ENCODE data around the gene NMNAT3.
"Not testable (repeated sequence)": the region's sequence is repeated elsewhere in the genome, so short reads cannot be mapped to it uniquely, and the experiment has no call there.

The NMNAT3 gene

DNA sequence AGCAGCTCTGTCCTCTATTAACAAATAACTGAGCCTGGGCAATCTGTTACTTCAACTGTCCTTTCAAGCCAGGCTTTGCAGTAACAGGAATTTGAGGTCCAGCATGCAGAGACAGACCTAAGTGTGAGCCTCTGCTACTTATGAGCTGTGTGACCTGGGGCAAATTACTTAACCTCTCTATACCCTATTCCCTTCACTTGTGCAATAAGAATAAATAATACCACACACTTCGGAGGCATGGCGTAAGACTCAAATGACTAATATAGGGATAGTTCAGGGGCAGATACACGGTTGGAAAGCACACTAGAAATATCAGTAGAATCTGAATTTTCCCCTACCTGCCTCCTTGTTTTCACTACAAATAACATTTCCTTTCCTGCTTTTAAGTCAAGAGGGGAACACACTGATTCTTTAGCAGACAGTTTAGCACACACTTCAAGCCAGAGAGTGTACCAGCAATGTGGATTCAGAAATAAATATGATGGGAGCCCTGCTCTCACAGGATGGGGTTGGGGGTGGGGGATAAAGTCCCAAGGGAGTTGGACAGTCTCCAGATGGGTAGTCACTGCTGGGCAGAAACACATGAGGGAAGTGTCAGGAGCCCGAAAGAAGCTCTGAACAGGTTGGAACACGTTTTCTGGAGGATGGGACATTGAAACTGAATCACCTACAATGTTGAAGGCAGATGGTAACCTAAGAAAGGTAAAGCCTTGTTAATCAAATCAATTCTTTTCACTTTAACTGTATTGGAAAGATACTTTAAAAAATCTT lies 76.4 kb downstream of the NMNAT3 start:
- Histone ChIP-seq H3K4me2 (ENCODE audit: low read depth, low read length, poor library complexity, severe bottlenecking) (no peak overlapping the region), H3K9me3 (ENCODE audit: insufficient read depth, low read depth, low read length) (no peaks in the 10 kb centered on the region), H4K20me1 (ENCODE audit: insufficient read depth, low read length, poor library complexity, severe bottlenecking) (no peaks in the 10 kb centered on the region), H3K9ac (ENCODE audit: low read depth, low read length, poor library complexity, severe bottlenecking) (no peak overlapping the region), H3K27me3 (ENCODE audit: insufficient read depth, low read length, poor library complexity, severe bottlenecking) (no peaks in the 10 kb centered on the region), H3K36me3 (ENCODE audit: insufficient read depth, low read length) (no peaks in the 10 kb centered on the region), H3K9me2 (replicated peaks; ENCODE audit: low read depth, low read length) (no peaks in the 10 kb centered on the region), H2AFZ (ENCODE audit: low read length) (no peak overlapping the region), H3K4me3 (ENCODE audit: low read length, poor library complexity, severe bottlenecking) (no peak overlapping the region), H3F3A (ENCODE audit: low read depth) (no peaks in the 10 kb centered on the region), H3K4me1 (ENCODE audit: insufficient read depth, low read length, poor library complexity, severe bottlenecking) (peaks cover 9% of the 10 kb centered on the region), H3K79me2 (ENCODE audit: insufficient read depth, low read length) (no peaks in the 10 kb centered on the region)
- TF ChIP-seq CTCF (conservative IDR thresholded peaks at IDR 0.05; ENCODE audit: low read length): no peak
- no peak for TF ChIP-seq EZH2phosphoT487 (IDR thresholded peaks at IDR 0.05; ENCODE audit: borderline replicate concordance)

DNA sequence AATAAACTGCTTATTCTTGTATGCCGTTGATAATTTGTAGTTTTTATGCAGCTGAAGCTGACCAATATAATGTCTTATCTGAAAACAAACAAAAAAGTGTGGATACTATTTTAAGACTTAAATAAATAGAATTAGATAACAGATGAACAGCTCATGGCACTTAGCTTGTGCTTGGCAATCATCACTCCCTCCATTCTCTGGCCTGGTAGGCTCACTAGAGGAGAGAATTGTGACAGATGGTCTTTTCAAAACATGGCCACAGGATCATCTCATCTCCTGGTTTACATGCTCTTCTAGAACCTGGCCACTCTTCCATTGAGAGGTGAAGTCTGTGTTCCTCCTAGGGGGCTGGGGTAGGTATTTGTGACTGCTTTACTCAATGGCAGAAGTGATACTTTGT lies 79.8 kb downstream of the NMNAT3 start:
- Histone ChIP-seq H3K79me2 (ENCODE audit: insufficient read depth, low read length) (no peaks in the 10 kb centered on the region), H3K4me2 (ENCODE audit: low read depth, low read length, poor library complexity, severe bottlenecking) (no peak overlapping the region), H3K9me3 (ENCODE audit: insufficient read depth, low read depth, low read length) (no peaks in the 10 kb centered on the region), H3K9ac (ENCODE audit: low read depth, low read length, poor library complexity, severe bottlenecking) (no peak overlapping the region), H3K4me1 (ENCODE audit: insufficient read depth, low read length, poor library complexity, severe bottlenecking) (peaks cover 9% of the 10 kb centered on the region), H3K27me3 (ENCODE audit: insufficient read depth, low read length, poor library complexity, severe bottlenecking) (no peaks in the 10 kb centered on the region), H3K4me3 (ENCODE audit: low read length, poor library complexity, severe bottlenecking) (no peak overlapping the region), H3K36me3 (ENCODE audit: insufficient read depth, low read length) (no peaks in the 10 kb centered on the region), H3F3A (ENCODE audit: low read depth) (no peaks in the 10 kb centered on the region), H2AFZ (ENCODE audit: low read length) (no peak overlapping the region), H3K9me2 (replicated peaks; ENCODE audit: low read depth, low read length) (no peaks in the 10 kb centered on the region), H4K20me1 (ENCODE audit: insufficient read depth, low read length, poor library complexity, severe bottlenecking) (no peaks in the 10 kb centered on the region)
- TF ChIP-seq CTCF (conservative IDR thresholded peaks at IDR 0.05; ENCODE audit: low read length) (no peak), EZH2phosphoT487 (IDR thresholded peaks at IDR 0.05; ENCODE audit: borderline replicate concordance) (no peak)

DNA sequence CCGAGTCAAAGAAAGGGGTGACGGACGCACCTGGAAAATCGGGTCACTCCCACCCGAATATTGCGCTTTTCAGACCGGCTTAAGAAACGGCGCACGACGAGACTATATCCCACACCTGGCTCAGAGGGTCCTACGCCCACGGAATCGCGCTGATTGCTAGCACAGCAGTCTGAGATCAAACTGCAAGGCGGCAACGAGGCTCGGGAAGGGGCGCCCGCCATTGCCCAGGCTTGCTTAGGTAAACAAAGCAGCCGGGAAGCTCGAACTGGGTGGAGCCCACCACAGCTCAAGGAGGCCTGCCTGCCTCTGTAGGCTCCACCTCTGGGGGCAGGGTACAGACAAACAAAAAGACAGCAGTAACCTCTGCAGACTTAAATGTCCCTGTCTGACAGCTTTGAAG lies 86.6 kb downstream of the NMNAT3 start:
- not testable (repeated sequence) for H3K79me2 ChIP-seq (ENCODE audit: insufficient read depth, low read length); H4K20me1 ChIP-seq (ENCODE audit: insufficient read depth, low read length, poor library complexity, severe bottlenecking); H3K9me2 ChIP-seq (replicated peaks; ENCODE audit: low read depth, low read length); H3K4me3 ChIP-seq (ENCODE audit: low read length, poor library complexity, severe bottlenecking); H2AFZ ChIP-seq (ENCODE audit: low read length); H3K4me2 ChIP-seq (ENCODE audit: low read depth, low read length, poor library complexity, severe bottlenecking); H3K36me3 ChIP-seq (ENCODE audit: insufficient read depth, low read length); H3K9ac ChIP-seq (ENCODE audit: low read depth, low read length, poor library complexity, severe bottlenecking); H3K9me3 ChIP-seq (ENCODE audit: insufficient read depth, low read depth, low read length); H3K4me1 ChIP-seq (ENCODE audit: insufficient read depth, low read length, poor library complexity, severe bottlenecking); H3F3A ChIP-seq (ENCODE audit: low read depth); H3K27me3 ChIP-seq (ENCODE audit: insufficient read depth, low read length, poor library complexity, severe bottlenecking)

- Histone ChIP-seq H3F3A (ENCODE audit: low read depth) (no peaks in the 10 kb centered on the region), H3K27me3 (ENCODE audit: insufficient read depth, low read length, poor library complexity, severe bottlenecking) (no peaks in the 10 kb centered on the region), H4K20me1 (ENCODE audit: insufficient read depth, low read length, poor library complexity, severe bottlenecking) (no peaks in the 10 kb centered on the region), H3K9ac (ENCODE audit: low read depth, low read length, poor library complexity, severe bottlenecking) (no peak overlapping the region), H3K36me3 (ENCODE audit: insufficient read depth, low read length) (no peaks in the 10 kb centered on the region), H3K79me2 (ENCODE audit: insufficient read depth, low read length) (no peaks in the 10 kb centered on the region), H3K9me3 (ENCODE audit: insufficient read depth, low read depth, low read length) (no peaks in the 10 kb centered on the region), H3K4me3 (ENCODE audit: low read length, poor library complexity, severe bottlenecking) (no peak overlapping the region), H2AFZ (ENCODE audit: low read length) (no peak overlapping the region), H3K4me1 (ENCODE audit: insufficient read depth, low read length, poor library complexity, severe bottlenecking) (no peaks in the 10 kb centered on the region), H3K4me2 (ENCODE audit: low read depth, low read length, poor library complexity, severe bottlenecking) (no peak overlapping the region), H3K9me2 (replicated peaks; ENCODE audit: low read depth, low read length) (no peaks in the 10 kb centered on the region)
- TF ChIP-seq EZH2phosphoT487 (IDR thresholded peaks at IDR 0.05; ENCODE audit: borderline replicate concordance) (no peak), CTCF (conservative IDR thresholded peaks at IDR 0.05; ENCODE audit: low read length) (peak; percentile 63)
These were observed 89.3 kb downstream of the NMNAT3 start for GRCh38 chr3:139588450-139588849.

Data from Loucy (cell line).